GM18526 (cell line): ENCODE measurements around the gene PLCB1.

Source experiments
- POLR2A ChIP-seq: IDR thresholded peaks from 3 replicates; pipeline ENCODE4 v1.6.1; 2011; ENCODE audit not compliant: insufficient read length; ENCODE audit errors: extremely low read depth

PLCB1 gene

DNA sequence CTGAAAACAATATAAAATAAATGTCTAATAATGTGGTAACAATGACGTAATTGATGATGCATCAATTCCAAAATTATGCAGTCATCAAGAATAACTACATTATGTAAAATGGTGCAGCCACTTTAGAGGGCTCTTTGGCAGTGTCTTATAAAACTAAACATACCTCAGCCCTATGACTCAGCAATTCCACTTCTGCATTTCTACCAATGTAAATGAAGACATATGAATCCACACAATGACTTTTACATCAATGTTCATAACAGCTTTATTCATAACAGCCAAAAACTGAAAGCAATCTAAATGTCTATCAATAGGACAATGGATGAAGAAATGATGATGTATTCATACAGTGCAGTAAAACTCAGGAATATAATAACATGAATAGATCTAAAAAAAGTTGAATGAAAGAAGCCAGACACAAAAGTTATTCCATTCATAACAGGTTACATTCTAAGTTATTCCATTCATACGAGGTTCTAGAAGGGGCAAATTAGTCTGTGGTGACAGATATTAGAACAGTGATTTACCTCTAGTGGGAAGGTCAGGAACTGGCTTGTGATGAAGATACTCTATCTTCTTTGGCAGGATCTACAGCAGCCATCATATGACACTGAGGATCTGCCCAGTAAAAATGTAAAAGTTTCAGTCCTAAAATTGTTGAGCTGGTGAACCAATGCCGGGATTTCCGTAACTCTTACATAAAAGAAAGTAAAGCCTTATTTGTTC lies 396.1 kb downstream of the PLCB1 start:
- no peak for TF ChIP-seq POLR2A

DNA sequence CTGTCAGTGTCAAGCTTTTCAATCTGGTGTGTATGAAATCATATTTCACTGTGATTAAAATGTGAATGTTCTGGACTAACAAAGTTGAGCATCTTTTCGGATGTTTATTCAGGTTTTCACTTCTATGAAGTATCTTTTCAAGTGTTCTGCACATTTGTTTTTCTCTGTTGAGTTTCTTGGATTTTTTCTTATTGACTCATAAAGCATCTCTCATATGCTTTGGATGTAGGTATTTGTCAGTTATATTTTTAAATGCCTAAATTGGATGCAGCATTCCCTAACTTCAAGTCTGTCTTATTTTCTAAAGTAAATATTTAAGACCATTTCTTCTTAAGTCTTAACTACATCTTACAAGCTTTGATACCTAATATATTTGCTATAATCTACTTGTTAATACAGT lies 398.0 kb downstream of the PLCB1 start:
- TF ChIP-seq POLR2A: no peak

DNA sequence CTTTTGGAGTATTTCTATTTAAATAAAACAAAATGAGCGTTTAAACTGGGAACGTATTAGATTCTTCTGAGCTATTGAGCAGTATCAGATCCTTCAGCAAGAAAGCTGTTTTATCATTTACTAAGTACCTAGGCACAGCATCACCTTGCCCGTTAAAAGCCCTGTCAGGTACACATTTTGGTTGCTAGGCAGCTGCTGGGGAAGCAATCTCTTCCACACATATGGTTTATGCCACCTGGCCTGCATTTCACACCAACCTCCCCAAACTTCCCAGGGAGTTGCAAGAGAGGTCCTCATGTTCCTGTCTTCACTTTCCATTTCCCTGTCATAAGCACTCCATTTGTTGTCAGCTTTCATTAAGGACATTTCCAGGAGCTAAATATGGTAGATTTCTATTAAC lies 400.1 kb downstream of the PLCB1 start:
- TF ChIP-seq POLR2A: no peak

DNA sequence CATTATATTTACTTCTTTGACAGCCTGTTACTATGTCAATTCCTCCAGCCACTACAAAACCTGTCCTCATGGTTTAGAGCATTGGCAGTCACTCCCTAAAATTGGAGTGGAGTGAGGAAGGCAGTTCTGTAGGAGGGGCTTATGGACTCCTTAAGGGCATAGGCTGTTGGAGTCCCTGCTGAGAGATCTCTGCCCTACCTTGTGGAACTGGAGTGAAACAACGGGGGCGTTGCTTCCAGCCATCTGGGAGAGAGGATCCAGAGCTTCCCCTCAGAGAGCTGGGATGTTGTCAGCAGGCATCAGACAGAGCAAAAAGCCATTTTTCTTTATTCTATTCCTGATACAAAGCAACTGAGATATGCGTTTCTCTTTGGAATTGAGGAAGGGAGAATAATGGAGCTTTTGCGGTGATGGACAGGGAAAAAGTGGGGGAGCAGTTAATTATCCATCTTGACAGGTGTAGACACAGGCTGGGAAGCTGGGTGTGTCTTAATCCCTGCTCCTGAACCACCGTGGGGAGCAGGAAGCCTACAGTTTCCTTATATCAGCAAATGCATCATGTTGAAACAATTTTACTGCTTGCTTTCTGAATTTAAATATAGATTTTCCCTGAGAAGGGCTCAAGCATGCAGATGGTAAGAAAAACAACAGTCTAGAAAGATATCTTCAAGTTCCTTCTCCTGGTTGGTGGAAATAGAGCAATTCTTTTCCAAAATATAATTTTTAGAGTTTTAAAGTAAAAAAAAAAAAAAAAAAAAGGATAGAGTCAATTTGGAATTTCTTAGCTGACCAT lies 402.5 kb downstream of the PLCB1 start:
- TF ChIP-seq POLR2A: no peak

DNA sequence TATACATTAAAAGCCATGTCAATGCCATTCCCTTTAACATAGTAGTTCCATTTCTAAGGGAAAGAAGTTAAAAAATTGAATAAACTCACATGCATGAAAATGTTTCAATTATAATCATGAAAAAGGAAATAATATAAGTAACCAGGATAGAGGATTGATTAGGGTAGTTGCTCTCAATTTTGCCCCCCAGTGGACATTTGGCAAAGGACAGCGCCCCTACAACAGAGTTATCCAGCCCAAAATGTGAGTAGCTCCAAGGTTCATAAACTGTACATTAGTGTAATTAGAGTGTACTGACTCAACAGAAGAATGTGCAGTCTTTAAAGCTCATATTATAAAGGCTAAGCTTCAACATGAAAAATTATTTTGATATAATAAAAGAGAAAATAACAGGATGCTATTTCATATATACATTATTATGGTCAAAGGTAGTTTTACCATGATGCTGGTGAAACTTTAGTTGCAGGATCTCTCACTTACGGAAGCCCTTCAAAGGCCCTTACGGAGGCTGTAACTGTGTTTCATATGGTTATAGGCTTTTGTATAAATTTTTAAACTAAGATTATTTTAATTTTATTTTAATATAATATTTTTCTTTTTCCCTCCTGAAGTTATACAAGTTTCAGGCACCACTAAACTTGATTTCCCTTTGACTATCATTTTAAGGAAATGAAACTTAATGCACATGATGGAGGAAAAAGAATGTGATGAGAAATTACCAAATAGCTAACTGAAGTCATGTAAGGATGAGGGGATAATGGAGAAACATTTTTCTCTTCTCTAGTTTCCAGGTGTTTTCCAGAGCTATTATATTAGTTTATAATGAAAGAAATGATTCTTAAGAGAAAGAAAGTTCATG lies 403.6 kb downstream of the PLCB1 start:
- no peak for TF ChIP-seq POLR2A

DNA sequence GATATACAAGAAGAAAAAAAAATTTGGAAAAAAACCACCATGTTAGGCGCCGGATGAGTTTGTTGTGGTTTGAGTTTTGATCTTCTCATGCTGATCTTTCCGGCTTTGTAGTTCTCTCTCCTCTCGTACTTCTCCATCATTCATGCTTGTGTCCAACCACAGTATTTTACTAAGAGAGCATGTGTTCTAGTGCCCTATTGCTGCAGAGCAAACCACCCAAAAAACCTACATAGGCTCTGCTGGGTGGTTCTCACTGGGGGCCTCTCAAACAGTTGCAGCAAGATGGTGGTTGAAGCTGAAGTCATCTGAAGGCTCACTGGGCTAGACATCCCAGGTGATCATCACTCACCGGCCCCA lies 404.2 kb downstream of the PLCB1 start:
- TF ChIP-seq POLR2A: no peak

DNA sequence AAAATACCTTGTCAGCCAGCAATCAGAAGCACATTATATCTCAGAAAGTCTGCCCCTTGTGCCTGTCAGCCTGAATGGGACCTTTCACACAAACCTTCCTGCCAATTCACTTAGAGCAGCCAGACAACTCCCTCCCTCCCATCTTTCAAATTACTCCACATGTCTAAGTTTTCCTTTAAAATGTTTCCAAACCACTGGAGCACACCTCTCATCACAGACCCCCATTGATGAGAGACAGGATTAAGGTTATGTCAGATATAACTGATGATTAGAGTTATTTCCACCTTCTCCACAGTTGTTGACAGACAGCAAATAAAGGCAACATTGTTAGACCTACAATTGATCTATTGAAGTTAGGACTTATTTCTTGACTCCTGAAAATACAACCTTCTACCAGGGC lies 408.4 kb downstream of the PLCB1 start:
- TF ChIP-seq POLR2A: no peak

DNA sequence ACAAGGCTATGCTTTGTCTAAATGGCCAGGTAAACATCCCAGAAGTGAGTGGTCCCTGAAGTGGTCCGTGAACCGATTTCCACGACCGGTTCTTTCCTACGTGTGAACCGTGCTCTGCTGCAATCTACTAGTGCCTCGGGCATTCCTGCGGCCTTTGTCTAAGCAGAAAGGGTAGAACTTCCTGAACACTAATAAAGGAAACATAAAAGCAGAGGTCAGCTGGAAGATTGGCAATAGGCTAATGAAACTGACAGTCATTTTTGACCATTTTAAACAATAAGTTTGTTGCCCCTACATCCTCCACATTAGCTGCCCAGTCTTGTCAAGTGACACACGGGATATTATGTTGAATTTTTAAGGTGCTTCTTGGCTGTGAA lies 410.0 kb downstream of the PLCB1 start:
- no peak for TF ChIP-seq POLR2A

DNA sequence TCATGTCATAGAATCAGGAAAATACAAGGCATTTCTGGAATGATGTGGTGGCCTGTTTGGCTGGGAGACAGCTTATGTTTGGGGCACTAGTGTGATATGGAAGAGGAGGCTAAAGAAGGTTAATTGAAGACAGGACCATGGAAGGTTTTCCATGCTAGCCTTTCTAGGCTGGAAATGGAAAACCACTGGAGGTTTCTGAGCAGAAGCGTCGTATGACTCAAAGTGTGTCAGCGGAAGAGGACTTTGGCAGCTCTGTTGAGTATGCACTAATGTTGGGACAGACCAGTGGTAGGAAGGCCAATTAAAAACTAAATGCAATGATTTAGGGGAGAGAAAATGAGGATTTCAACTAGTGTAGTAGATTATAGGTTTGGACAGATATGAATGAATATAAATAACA lies 413.1 kb downstream of the PLCB1 start:
- no peak for TF ChIP-seq POLR2A

DNA sequence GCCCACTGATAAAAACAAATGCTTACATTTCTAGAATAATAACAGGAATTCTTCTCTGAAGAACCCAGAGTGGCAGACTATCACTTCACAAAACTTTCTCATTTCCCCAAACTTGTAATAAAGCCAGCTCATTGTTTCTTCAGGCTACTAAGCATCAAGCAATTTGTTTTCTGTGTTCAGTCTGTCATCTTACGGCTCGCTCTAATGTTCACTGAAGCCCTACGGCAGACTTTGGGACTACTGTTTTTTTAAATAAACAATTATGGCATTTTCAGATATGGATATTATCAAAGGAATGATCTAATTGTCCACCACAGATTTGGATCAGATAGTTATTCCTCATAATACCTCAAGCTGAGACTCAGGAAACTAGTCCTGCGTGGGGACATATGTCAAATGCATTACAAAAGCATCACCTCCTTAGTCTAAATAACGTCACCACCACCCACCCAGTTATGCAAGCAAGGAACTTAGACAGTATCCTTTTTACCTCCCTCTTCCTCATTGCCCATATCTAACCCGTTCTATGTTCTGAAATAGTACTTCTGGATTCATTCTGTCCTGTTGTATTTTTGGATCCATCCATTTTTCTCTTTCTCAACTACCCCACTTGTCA lies 415.1 kb downstream of the PLCB1 start:
- no peak for TF ChIP-seq POLR2A

DNA sequence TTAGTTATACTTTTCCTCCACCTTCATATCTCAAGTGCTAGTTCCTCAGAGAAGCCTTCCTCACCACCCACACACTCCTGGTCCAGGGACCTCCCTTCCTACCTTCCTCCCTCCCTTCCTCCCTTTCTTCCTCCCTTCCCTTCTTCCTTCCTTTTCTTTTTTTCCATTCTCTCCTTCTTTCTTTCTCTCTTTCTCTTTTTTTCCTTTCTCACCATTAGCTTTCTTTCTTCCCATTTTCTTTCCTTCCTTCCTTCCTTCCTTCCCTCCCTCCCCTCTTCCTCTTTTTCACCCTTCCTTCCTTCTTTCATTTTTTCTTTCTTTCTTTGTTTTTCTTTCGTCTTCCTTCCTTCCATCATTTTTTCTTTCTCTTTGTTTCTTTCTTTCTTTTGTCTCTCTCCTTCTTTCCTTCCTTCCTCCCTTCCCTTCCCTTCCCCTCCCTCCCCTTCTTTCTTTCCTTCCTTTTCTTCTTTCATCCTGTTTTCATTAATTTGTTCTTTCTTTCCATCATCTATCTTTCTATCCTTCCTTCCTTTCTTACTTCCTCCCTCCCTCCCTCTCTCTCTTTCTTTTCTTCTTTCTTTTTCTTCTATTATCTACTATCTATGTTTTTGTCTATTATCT lies 416.0 kb downstream of the PLCB1 start:
- TF ChIP-seq POLR2A: no peak

DNA sequence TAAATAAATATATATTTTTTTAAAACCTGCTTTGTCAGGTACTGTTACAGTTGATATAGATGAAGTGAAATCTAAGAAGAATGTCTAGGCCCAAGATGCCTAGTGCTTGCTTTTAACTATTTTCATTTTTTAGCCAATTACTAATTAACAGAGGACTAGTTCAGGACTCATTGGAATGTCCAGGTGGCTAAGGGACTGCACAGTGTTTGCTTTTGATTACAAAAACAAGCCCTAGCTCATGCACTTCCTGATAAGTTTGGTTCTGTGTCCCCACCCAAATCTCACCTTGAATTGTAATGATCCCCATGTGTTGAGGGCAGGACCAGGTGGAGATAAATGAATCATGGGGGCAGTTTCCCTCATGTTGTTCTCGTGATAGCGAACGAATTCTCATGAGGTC lies 417.1 kb downstream of the PLCB1 start:
- no peak for TF ChIP-seq POLR2A

DNA sequence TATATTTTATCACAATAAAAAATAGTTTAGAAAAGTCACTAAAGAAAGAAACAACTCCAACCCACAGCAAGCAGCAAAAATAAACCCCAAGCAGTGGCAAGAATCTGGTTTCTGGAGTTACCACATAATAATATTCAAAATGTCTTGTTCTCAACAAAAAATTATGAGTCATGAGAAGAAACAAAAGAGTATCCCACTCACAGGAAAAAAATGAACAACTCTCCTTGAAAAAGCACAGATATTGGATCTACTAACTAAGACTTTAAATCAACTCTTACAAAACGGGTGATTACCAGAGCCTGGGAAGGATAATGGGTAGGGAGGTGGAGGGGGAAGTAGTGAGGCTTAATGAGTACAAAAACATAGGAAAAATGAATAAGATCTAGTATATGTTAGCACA lies 425.6 kb downstream of the PLCB1 start:
- TF ChIP-seq POLR2A: no peak

DNA sequence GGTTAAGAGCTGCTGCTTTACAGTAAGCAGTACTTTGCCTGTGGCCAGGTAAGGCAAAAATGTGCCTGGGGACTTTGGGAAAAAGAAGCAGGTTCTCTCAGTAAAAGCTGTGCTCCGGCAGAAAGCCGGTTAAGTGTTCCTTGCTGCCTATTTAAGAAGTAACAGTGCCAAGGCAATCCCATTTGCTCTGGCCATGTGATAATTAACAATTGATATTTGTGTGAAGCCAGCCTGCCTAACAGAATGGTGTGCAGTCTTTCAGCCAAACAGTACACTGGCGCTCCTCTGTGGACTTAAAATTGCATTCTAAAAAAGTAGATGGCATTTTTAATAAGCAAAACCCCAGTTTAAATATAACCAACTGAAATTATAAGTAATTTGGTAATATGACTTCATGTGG lies 430.3 kb downstream of the PLCB1 start:
- TF ChIP-seq POLR2A: no peak

DNA sequence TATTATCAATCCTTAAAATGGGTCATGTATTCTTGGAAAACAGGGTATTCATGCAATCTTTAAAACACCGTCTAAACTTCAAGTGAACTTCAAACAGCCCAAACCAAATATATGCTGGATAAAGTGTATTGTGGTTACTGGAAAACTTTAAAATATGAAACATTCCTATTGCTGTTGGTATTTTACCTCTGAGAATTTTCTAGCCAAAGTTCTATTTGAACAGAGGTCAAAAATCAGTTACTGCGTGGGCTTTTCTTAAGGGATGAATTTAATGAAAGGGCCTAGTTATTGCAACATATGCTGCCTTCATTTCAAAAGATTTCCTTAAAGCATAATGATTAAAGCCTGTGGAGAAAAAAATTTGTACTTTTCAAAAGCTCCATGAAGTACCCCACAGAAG lies 436.0 kb downstream of the PLCB1 start:
- no peak for TF ChIP-seq POLR2A
